WTC11 (cell line): ENCODE results near the gene PAAF1. TPM values are rescaled to one million over a fixed set of nuclear protein-coding genes. Genes with fewer than 3 reads are reported as not detected.

Source experiments
- ATAC-seq: fragments of 200-7000 bp; cut with Tn5 transposase; 2 replicates; pipeline ENCODE4 v1.10.0; 2021; ENCODE audit warnings: mild to moderate bottlenecking, moderate library complexity
- CTCF ChIA-PET: fragments of 300-600 bp; sonication (Branson Sonifier 250); formaldehyde crosslinking; loops from one replicate; lab custom pipeline; 2021; ENCODE audit warnings: antibody characterized with exemption; lab: Charles Lee
- POLR2A ChIA-PET: fragments of 350-600 bp; sonication (Branson Sonifier 250); formaldehyde crosslinking; loops from one replicate; lab custom pipeline; 2021; ENCODE audit warnings: antibody characterized with exemption; lab: Charles Lee
- DNase-seq: peaks from one replicate; pipeline ENCODE4 v3.0.0; 2021; ENCODE audit warnings: low spot score
- H3K27ac Mint-ChIP-seq: 2 replicates; pipeline ENCODE4 v1.8.0; 2021; ENCODE audit warnings: mixed read lengths
- H3K27me3 Mint-ChIP-seq: 2 replicates; pipeline ENCODE4 v1.8.0; 2021; ENCODE audit warnings: low read depth, mild to moderate bottlenecking, moderate library complexity, mixed read lengths
- H3K36me3 Mint-ChIP-seq: 2 replicates; pipeline ENCODE4 v1.8.0; 2021; ENCODE audit warnings: mixed read lengths
- H3K4me1 Mint-ChIP-seq: 2 replicates; pipeline ENCODE4 v1.8.0; 2022; ENCODE audit warnings: mixed read lengths
- H3K4me3 Mint-ChIP-seq: 2 replicates; pipeline ENCODE4 v1.8.0; 2021; ENCODE audit warnings: mild to moderate bottlenecking, moderate library complexity, mixed read lengths
- H3K9me3 Mint-ChIP-seq: 2 replicates; pipeline ENCODE4 v1.8.0; 2021; ENCODE audit warnings: mixed read lengths
- ARID4B ChIP-seq: sonication (generic); formaldehyde crosslinking; IDR thresholded peaks from 2 replicates; pipeline ENCODE4 v1.8.0; 2023; ENCODE audit warnings: missing genetic modification reagents, mild to moderate bottlenecking, borderline replicate concordance
- ATF1 ChIP-seq: sonication (generic); formaldehyde crosslinking; IDR thresholded peaks from 2 replicates; pipeline ENCODE4 v1.8.1; 2023; ENCODE audit warnings: mild to moderate bottlenecking, moderate library complexity, missing genetic modification reagents
- E2F5 ChIP-seq: sonication (generic); formaldehyde crosslinking; IDR thresholded peaks from 2 replicates; pipeline ENCODE4 v1.8.1; 2022; ENCODE audit warnings: mild to moderate bottlenecking, moderate library complexity, missing genetic modification reagents
- ELF4 ChIP-seq: sonication (generic); formaldehyde crosslinking; IDR thresholded peaks from 2 replicates; pipeline ENCODE4 v1.8.1; 2022; ENCODE audit warnings: low read depth, mild to moderate bottlenecking, moderate library complexity, missing genetic modification reagents
- FOXK1 ChIP-seq: sonication (generic); formaldehyde crosslinking; IDR thresholded peaks from 2 replicates; pipeline ENCODE4 v1.8.0; 2022; ENCODE audit warnings: mild to moderate bottlenecking, moderate library complexity, missing genetic modification reagents
- FOXP1 ChIP-seq: sonication (generic); formaldehyde crosslinking; IDR thresholded peaks from 2 replicates; pipeline ENCODE4 v1.8.0; 2022; ENCODE audit warnings: missing genetic modification reagents, mild to moderate bottlenecking, moderate library complexity, borderline replicate concordance
- HMGA2 ChIP-seq: fragments of 250-450 bp; sonication (Bioruptor Pico); IDR thresholded peaks from 2 replicates; pipeline ENCODE4 v1.4.0; 2021; ENCODE audit warnings: mild to moderate bottlenecking, moderate library complexity
- MYBL2 ChIP-seq: sonication (generic); formaldehyde crosslinking; IDR thresholded peaks from 2 replicates; pipeline ENCODE4 v1.8.1; 2023; ENCODE audit warnings: mild to moderate bottlenecking, moderate library complexity, missing genetic modification reagents
- NFATC4 ChIP-seq: fragments of 250-450 bp; sonication (Bioruptor Pico); IDR thresholded peaks from 2 replicates; pipeline ENCODE4 v1.9.0; 2021; ENCODE audit warnings: mild to moderate bottlenecking
- NFE2L1 ChIP-seq: sonication (generic); formaldehyde crosslinking; IDR thresholded peaks from 2 replicates; pipeline ENCODE4 v1.8.1; 2023; ENCODE audit warnings: missing genetic modification reagents
- NR2C2 ChIP-seq: sonication (generic); formaldehyde crosslinking; IDR thresholded peaks from 2 replicates; pipeline ENCODE4 v1.8.0; 2022; ENCODE audit warnings: mild to moderate bottlenecking, missing genetic modification reagents
- OVOL2 ChIP-seq: fragments of 250-450 bp; sonication (Bioruptor Pico); IDR thresholded peaks from 2 replicates; pipeline ENCODE4 v1.9.0; 2021; ENCODE audit warnings: mild to moderate bottlenecking, borderline replicate concordance
- PREB ChIP-seq: sonication (generic); formaldehyde crosslinking; IDR thresholded peaks from 2 replicates; pipeline ENCODE4 v1.8.1; 2022; ENCODE audit warnings: mild to moderate bottlenecking, missing genetic modification reagents, moderate library complexity, borderline replicate concordance
- SMAD4 ChIP-seq: sonication (generic); formaldehyde crosslinking; IDR thresholded peaks from 2 replicates; pipeline ENCODE4 v1.8.0; 2022; ENCODE audit warnings: mild to moderate bottlenecking, missing genetic modification reagents
- SOX15 ChIP-seq: fragments of 250-450 bp; sonication (Bioruptor Pico); IDR thresholded peaks from 2 replicates; pipeline ENCODE4 v1.9.0; 2021; ENCODE audit warnings: mild to moderate bottlenecking
- TEAD1 ChIP-seq: sonication (generic); formaldehyde crosslinking; IDR thresholded peaks from 2 replicates; pipeline ENCODE4 v1.8.0; 2022; ENCODE audit warnings: mild to moderate bottlenecking, missing genetic modification reagents
- ZBTB43 ChIP-seq: sonication (generic); formaldehyde crosslinking; IDR thresholded peaks from 2 replicates; pipeline ENCODE4 v1.8.1; 2023; ENCODE audit warnings: mild to moderate bottlenecking, missing genetic modification reagents
- ZNF219 ChIP-seq: sonication (generic); formaldehyde crosslinking; IDR thresholded peaks from 2 replicates; pipeline ENCODE4 v1.8.0; 2023; ENCODE audit warnings: missing genetic modification reagents, mild to moderate bottlenecking, borderline replicate concordance
- ZNF416 ChIP-seq: fragments of 250-450 bp; sonication (Bioruptor Pico); IDR thresholded peaks from 2 replicates; pipeline ENCODE4 v1.9.0; 2021; ENCODE audit warnings: mild to moderate bottlenecking, inconsistent platforms
- ZNF425 ChIP-seq: fragments of 250-450 bp; sonication (Bioruptor Pico); conservative IDR thresholded peaks from 2 replicates; pipeline ENCODE4 v1.9.0; 2021; ENCODE audit warnings: mild to moderate bottlenecking
- ZNF512 ChIP-seq: sonication (generic); formaldehyde crosslinking; IDR thresholded peaks from 2 replicates; pipeline ENCODE4 v1.8.1; 2022; ENCODE audit warnings: missing genetic modification reagents, borderline replicate concordance
- total RNA-seq: library from RNA; stranded (reverse); gene quantifications from 3 replicates; pipeline ENCODE4 v1.2.3, GENCODE V29; 2021

PAAF1 gene
- total RNA-seq, 1 experiment from 2014 or later: 27.7 TPM

- TF ChIP-seq ARID4B (CRISPR knock-in tag) (no peak), ELF4 (CRISPR knock-in tag) (no peak), NFE2L1 (no peak), PREB (CRISPR knock-in tag) (no peak), OVOL2 (CRISPR knock-in tag) (no peak), NFATC4 (no peak), TEAD1 (CRISPR knock-in tag) (no peak)
- TF ChIP-seq, all 79 proteins: peak for 0
Measured at GRCh38 chr11:73978576-73979086, 101.8 kb downstream of the PAAF1 start (continued).

GRCh38 chr11:73980001-73980961 is 103.5 kb downstream of the PAAF1 start:
- peaks cover 6% of the 10 kb centered on the region for H3K27me3 Mint-ChIP-seq
- peak overlapping the region; percentile 94 for H3K4me3 Mint-ChIP-seq
- H3K36me3 Mint-ChIP-seq: peaks cover 51% of the 10 kb centered on the region
- CTCF ChIA-PET: interaction anchor here (0.6 to 2.4 kb wide), 7 partner anchors 10 to 747 kb away, joined by 3 to 9 read pairs (median 4); partner anchors contain the start of genes C2CD3 and PPME1
- ATAC-seq (peak; percentile 5), DNase-seq (no peak)
- H3K4me1 Mint-ChIP-seq: peaks cover 32% of the 10 kb centered on the region
- H3K9me3 Mint-ChIP-seq: no peaks in the 10 kb centered on the region
- POLR2A ChIA-PET: interaction anchor here (1.0 kb wide), 1 partner anchor 513 kb away, joined by 3 read pairs; the partner anchor contains the start of gene LIPT2
- H3K27ac Mint-ChIP-seq: peak overlapping the region; percentile 84
- TF ChIP-seq FOXK1 (CRISPR knock-in tag) (no peak), HMGA2 (CRISPR knock-in tag) (no peak), PREB (CRISPR knock-in tag) (no peak), NFE2L1 (no peak), E2F5 (no peak), ZNF416 (no peak), MYBL2 (CRISPR knock-in tag) (no peak), ZNF425 (CRISPR knock-in tag) (no peak), ZBTB43 (CRISPR knock-in tag) (no peak), NR2C2 (no peak), FOXP1 (no peak), SMAD4 (CRISPR knock-in tag) (no peak), ATF1 (CRISPR knock-in tag) (no peak), ZNF219 (no peak), SOX15 (no peak), ZNF512 (no peak)
